H9 (cell line): ENCODE results near the gene KHK. TPM values are rescaled to one million over a fixed set of nuclear protein-coding genes. Genes with fewer than 3 reads are reported as not detected.

Source experiments
- DNase-seq: peaks from one replicate; pipeline ENCODE4 v3.0.0-alpha.2; 2017
- H2AFZ ChIP-seq: one replicate; pipeline ENCODE4 v1.6.1; 2013; ENCODE audit warnings: mild to moderate bottlenecking, low read length, control low read depth, moderate library complexity
- H2AK5ac ChIP-seq: 2 replicates; pipeline ENCODE4 v1.6.1; 2013; ENCODE audit warnings: low read length, control low read depth, mixed read lengths; ENCODE audit not compliant: insufficient read length
- H2BK120ac ChIP-seq: one replicate; pipeline ENCODE4 v1.6.1; 2013; ENCODE audit warnings: low read depth, mild to moderate bottlenecking, low read length, control low read depth, inconsistent platforms; ENCODE audit not compliant: poor library complexity, severe bottlenecking
- H2BK12ac ChIP-seq: 2 replicates; pipeline ENCODE4 v1.6.1; 2013; ENCODE audit warnings: low read length, control low read depth, mixed read lengths, low read depth; ENCODE audit not compliant: insufficient read length
- H2BK15ac ChIP-seq: 2 replicates; pipeline ENCODE4 v1.6.1; 2013; ENCODE audit warnings: low read depth, low read length, control low read depth
- H2BK20ac ChIP-seq: one replicate; pipeline ENCODE4 v1.6.1; 2013; ENCODE audit warnings: low read depth, mild to moderate bottlenecking, low read length, control low read depth, inconsistent platforms; ENCODE audit not compliant: poor library complexity, severe bottlenecking
- H2BK5ac ChIP-seq: 2 replicates; pipeline ENCODE4 v1.6.1; 2013; ENCODE audit warnings: low read length, control low read depth, mixed read lengths; ENCODE audit not compliant: insufficient read length
- H3K14ac ChIP-seq: 2 replicates; pipeline ENCODE4 v1.6.1; 2013; ENCODE audit warnings: low read length, control low read depth; ENCODE audit not compliant: insufficient read depth
- H3K18ac ChIP-seq: 2 replicates; pipeline ENCODE4 v1.6.1; 2013; ENCODE audit warnings: low read depth, mild to moderate bottlenecking, mixed read lengths, low read length, control low read depth; ENCODE audit not compliant: insufficient read length
- H3K23ac ChIP-seq: 2 replicates; pipeline ENCODE4 v1.6.1; 2013; ENCODE audit warnings: low read length, control low read depth, mixed read lengths, low read depth; ENCODE audit not compliant: insufficient read length
- H3K23me2 ChIP-seq: 2 replicates; pipeline ENCODE4 v1.6.1; 2013; ENCODE audit warnings: low read depth, mild to moderate bottlenecking, mixed read lengths, low read length, control low read depth; ENCODE audit not compliant: insufficient read length, poor library complexity, severe bottlenecking
- H3K27ac ChIP-seq: 2 replicates; pipeline ENCODE4 v1.5.1; 2013; ENCODE audit warnings: low read length, control low read depth, mixed read lengths, low read depth; ENCODE audit not compliant: insufficient read length
- H3K27me3 ChIP-seq: 2 replicates; pipeline ENCODE4 v1.6.1; 2013; ENCODE audit warnings: low read length, control low read depth, inconsistent platforms; ENCODE audit not compliant: insufficient read depth
- H3K4ac ChIP-seq: 2 replicates; pipeline ENCODE4 v1.6.1; 2013; ENCODE audit warnings: low read depth, mild to moderate bottlenecking, control low read depth, inconsistent platforms, low read length, moderate library complexity
- H3K4me1 ChIP-seq: 2 replicates; pipeline ENCODE4 v1.6.1; 2013; ENCODE audit warnings: low read length, control low read depth, inconsistent platforms; ENCODE audit not compliant: insufficient read depth
- H3K4me2 ChIP-seq: 2 replicates; pipeline ENCODE4 v1.6.1; 2013; ENCODE audit warnings: low read length, control low read depth, mixed read lengths; ENCODE audit not compliant: insufficient read length, insufficient read depth
- H3K56ac ChIP-seq: 2 replicates; pipeline ENCODE4 v1.6.1; 2013; ENCODE audit warnings: low read depth, mild to moderate bottlenecking, mixed read lengths, low read length, control low read depth; ENCODE audit not compliant: insufficient read length
- H3K79me1 ChIP-seq: 2 replicates; pipeline ENCODE4 v1.6.1; 2013; ENCODE audit warnings: low read depth, mild to moderate bottlenecking, moderate library complexity, low read length, control low read depth, inconsistent platforms; ENCODE audit not compliant: insufficient read depth, poor library complexity, severe bottlenecking
- H3K79me2 ChIP-seq: 2 replicates; pipeline ENCODE4 v1.6.1; 2013; ENCODE audit warnings: low read length, control low read depth, inconsistent platforms; ENCODE audit not compliant: insufficient read depth
- H3K9ac ChIP-seq: 2 replicates; pipeline ENCODE4 v1.6.1; 2013; ENCODE audit warnings: low read length, control low read depth, mixed read lengths; ENCODE audit not compliant: insufficient read length; ENCODE audit errors: extremely low read depth
- H3K9me3 ChIP-seq: one replicate; pipeline ENCODE4 v1.6.1; 2013; ENCODE audit warnings: low read depth, low read length, inconsistent platforms; ENCODE audit not compliant: control insufficient read depth
- H3T11ph ChIP-seq: one replicate; pipeline ENCODE4 v1.6.1; 2013; ENCODE audit warnings: mild to moderate bottlenecking, low read length, control low read depth, inconsistent platforms
- H4K20me1 ChIP-seq: one replicate; pipeline ENCODE4 v1.6.1; 2013; ENCODE audit not compliant: control insufficient read depth, insufficient read length, insufficient read depth
- H4K5ac ChIP-seq: 2 replicates; pipeline ENCODE4 v1.6.1; 2013; ENCODE audit warnings: low read depth, mild to moderate bottlenecking, mixed read lengths, low read length, control low read depth; ENCODE audit not compliant: insufficient read length
- H4K8ac ChIP-seq: replicated peaks from 2 replicates; pipeline ENCODE4 v1.6.1; 2013; ENCODE audit warnings: low read length, control low read depth, mixed read lengths, low read depth; ENCODE audit not compliant: insufficient read length
- H4K91ac ChIP-seq: 2 replicates; pipeline ENCODE4 v1.6.1; 2013; ENCODE audit warnings: low read depth, mild to moderate bottlenecking, moderate library complexity, mixed read lengths, low read length, control low read depth; ENCODE audit not compliant: insufficient read length
- H3K27ac Mint-ChIP-seq, 3 experiments: 2 replicates in 2 of 3; 3 replicates in 1 of 3; pipeline ENCODE4 v1.8.0; 2020 to 2021; ENCODE audit warnings: mixed read lengths in 3 of 3, mild to moderate bottlenecking in 1 of 3, moderate library complexity in 1 of 3
- H3K27me3 Mint-ChIP-seq: 2 replicates; pipeline ENCODE4 v1.8.0; 2021; ENCODE audit warnings: low read depth, mild to moderate bottlenecking, moderate library complexity, mixed read lengths
- H3K36me3 Mint-ChIP-seq, 3 experiments: 2 replicates in 2 of 3; 3 replicates in 1 of 3; pipeline ENCODE4 v1.8.0; 2020 to 2021; ENCODE audit warnings: low read depth in 3 of 3, mixed read lengths in 3 of 3; ENCODE audit not compliant: insufficient read depth in 1 of 3
- H3K4me1 Mint-ChIP-seq, 2 experiments: 2 replicates each; pipeline ENCODE4 v1.8.0; 2020; ENCODE audit warnings: mixed read lengths in 2 of 2
- H3K4me3 Mint-ChIP-seq, 2 experiments: 2 replicates in 1 of 2; 3 replicates in 1 of 2; pipeline ENCODE4 v1.8.0; 2020 to 2021; ENCODE audit warnings: mild to moderate bottlenecking in 2 of 2, mixed read lengths in 2 of 2, moderate library complexity in 1 of 2
- H3K9me3 Mint-ChIP-seq, 2 experiments: 2 replicates in 1 of 2; 3 replicates in 1 of 2; pipeline ENCODE4 v1.8.0; 2020; ENCODE audit warnings: mild to moderate bottlenecking in 2 of 2, mixed read lengths in 2 of 2, moderate library complexity in 1 of 2
- CTCF ChIP-seq: fragments of 200-600 bp; sonication (generic); conservative IDR thresholded peaks from 3 replicates; pipeline ENCODE4 v1.8.0; 2021; ENCODE audit warnings: antibody characterized with exemption, mild to moderate bottlenecking
- WGBS: extraction: QIAGEN DNeasy Blood & Tissue Kit; methylation state at CpG from one replicate; pipeline ENCODE4 v1.1.7; 2013; ENCODE audit warnings: missing lambda C conversion rate, low lambda C conversion rate, mixed read lengths; ENCODE audit not compliant: insufficient read length; ENCODE audit errors: extremely low coverage; 5-methylcytosine and 5-hydroxymethylcytosine counted together
- total RNA-seq: library from RNA; stranded (reverse); gene quantifications from 2 replicates; pipeline ENCODE4 v1.2.1, GENCODE V29; 2021

KHK gene
- total RNA-seq, 1 experiment from 2014 or later, result 12.1 TPM

DNA sequence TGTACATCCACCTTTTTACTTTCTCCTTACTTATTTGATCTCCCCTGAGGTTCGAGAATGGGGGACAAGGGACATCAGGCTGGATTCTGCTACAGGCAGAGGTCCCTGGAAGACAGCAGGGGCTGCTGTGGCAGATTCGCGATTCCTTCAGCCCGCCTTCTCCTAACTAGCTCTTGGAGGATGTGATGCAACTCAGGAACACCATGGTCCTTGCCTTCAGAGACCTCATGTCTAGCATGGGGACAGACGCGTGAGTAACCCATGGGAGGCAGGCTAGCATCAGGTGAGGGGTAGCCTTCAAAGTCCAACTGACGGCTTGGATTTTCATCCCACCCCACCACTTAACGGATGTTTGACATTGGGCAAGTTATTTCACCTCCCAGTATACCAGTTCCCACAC, 61.4 kb downstream of the KHK start:
- Histone ChIP-seq H3K4ac (no peak overlapping the region), H3K23me2 (no peaks in the 10 kb centered on the region), H3K79me1 (no peaks in the 10 kb centered on the region), H3K4me1 (no peaks in the 10 kb centered on the region), H3K18ac (no peak overlapping the region), H3K4me2 (no peak overlapping the region), H3T11ph (no peak overlapping the region), H4K91ac (no peak overlapping the region), H2AK5ac (no peak overlapping the region), H3K23ac (no peak overlapping the region), H2AFZ (no peak overlapping the region), H3K14ac (no peak overlapping the region), H3K9ac (no peak overlapping the region), H3K27me3 (no peaks in the 10 kb centered on the region), H2BK15ac (no peak overlapping the region), H2BK120ac (no peak overlapping the region), H2BK20ac (no peak overlapping the region), H3K27ac (no peak overlapping the region), H4K20me1 (no peaks in the 10 kb centered on the region), H3K79me2 (no peaks in the 10 kb centered on the region), H3K56ac (no peak overlapping the region), H4K5ac (no peak overlapping the region), H2BK5ac (no peak overlapping the region), H2BK12ac (no peak overlapping the region), H3K9me3 (no peaks in the 10 kb centered on the region), H4K8ac (no peak overlapping the region)
- DNase-seq, result no peak
- Mint-ChIP-seq H3K27me3 (peaks cover 9% of the 10 kb centered on the region), H3K27ac (no peak overlapping the region), H3K4me1 (peaks cover 0 to 2% of the 10 kb centered on the region in 2 experiments; a peak in 1 of 4 replicates), H3K36me3 (no peaks in the 10 kb centered on the region), H3K9me3 (no peaks in the 10 kb centered on the region; a peak in 1 of 5 replicates), H3K4me3 (no peak overlapping the region)
- TF ChIP-seq CTCF, result no peak
- WGBS, result no CpG with 5 or more reads among the region's 8 CpGs
